H1 (cell line): Measurements from ENCODE around the gene ASZ1. TPM values are rescaled to one million over a fixed set of nuclear protein-coding genes. Genes with fewer than 3 reads are reported as not detected.

ENCODE experiments used
- BACH1 ChIP-seq: IDR thresholded peaks from 2 replicates; pipeline ENCODE4 v1.6.1; 2012; ENCODE audit warnings: low read length, improper control_type of control experiment
- CTCF ChIP-seq, 3 experiments: IDR thresholded peaks; 1 replicate in 2 of 3; 2 replicates in 1 of 3; pipeline versions ENCODE4 v1.5.1 to v1.6.1; 2011; ENCODE audit warnings: low read length in 3 of 3, mild to moderate bottlenecking in 3 of 3, inconsistent platforms in 2 of 3, low read depth in 1 of 3, moderate library complexity in 1 of 3; ENCODE audit not compliant: insufficient read depth in 1 of 3; ENCODE audit errors: control extremely low read depth in 1 of 3
- KDM4A ChIP-seq: IDR thresholded peaks from one replicate; pipeline ENCODE4 v1.7.1; 2012; ENCODE audit warnings: low read depth, mild to moderate bottlenecking, moderate library complexity, low read length, inconsistent platforms; ENCODE audit not compliant: severe bottlenecking
- KDM5A ChIP-seq: fragments of 200-600 bp; IDR thresholded peaks from 2 replicates; pipeline ENCODE4 v1.7.1; 2012; ENCODE audit warnings: mild to moderate bottlenecking, low read length, inconsistent platforms, mixed read lengths
- SAP30 ChIP-seq: fragments of 300-600 bp; sonication (generic); IDR thresholded peaks from 2 replicates; pipeline ENCODE4 v1.7.1; 2012; ENCODE audit warnings: low read length, moderate library complexity, mild to moderate bottlenecking, inconsistent platforms; ENCODE audit not compliant: insufficient read depth, insufficient replicate concordance
- SP2 ChIP-seq: IDR thresholded peaks from 2 replicates; pipeline ENCODE4 v1.6.1; 2012; ENCODE audit warnings: mild to moderate bottlenecking, low read length, inconsistent platforms
- TAF7 ChIP-seq: optimal IDR thresholded peaks from 2 replicates; pipeline ENCODE3; 2011; ENCODE audit warnings: low read depth, mild to moderate bottlenecking, inconsistent platforms, low read length, moderate library complexity, borderline replicate concordance
- ZNF274 ChIP-seq: IDR thresholded peaks from 2 replicates; pipeline ENCODE4 v1.7.0; 2012; ENCODE audit warnings: low read length, borderline replicate concordance; ENCODE audit errors: extremely low read depth
- polyA plus RNA-seq, 7 experiments: library from polyadenylated mRNA; depleted of rRNA in 3 of 7; stranded (reverse) in 5 of 7; unstranded in 2 of 7; fragments of >200 nt in 5 of 7; fragments of 200-250 nt in 2 of 7; gene quantifications; 1 replicate in 5 of 7; 2 replicates in 1 of 7; 4 replicates in 1 of 7; pipeline versions ENCODE4 v1.2.1 to v1.2.3, GENCODE V29; 2011 to 2013; ENCODE audit warnings: missing spikeins in 2 of 7, mixed read lengths in 2 of 7
- total RNA-seq: library from RNA; stranded (reverse); fragmentation: NEBNext Ultra II Directional; extraction: Animal tissue kit (Norgen Biotek cat#: 25700); gene quantifications from 2 replicates; pipeline ENCODE4 v1.2.1, GENCODE V29; 2021
- TF ChIP-seq, protein P1 (sequence below): fragments of 300-600 bp; sonication (generic); IDR thresholded peaks from 2 replicates; pipeline ENCODE4 v1.7.1; 2012; ENCODE audit warnings: low read length, moderate library complexity, mild to moderate bottlenecking, inconsistent platforms; ENCODE audit not compliant: insufficient replicate concordance

Gene ASZ1
- total and polyA plus RNA-seq, 2 of the 8 experiments (the other 6 are each of a cell fraction or from before 2014, with no cell fraction given), result not detected

GRCh38 chr7:117332031-117332430, 95.3 kb downstream of the ASZ1 start (continued):
- TF ChIP-seq, protein P1, sequence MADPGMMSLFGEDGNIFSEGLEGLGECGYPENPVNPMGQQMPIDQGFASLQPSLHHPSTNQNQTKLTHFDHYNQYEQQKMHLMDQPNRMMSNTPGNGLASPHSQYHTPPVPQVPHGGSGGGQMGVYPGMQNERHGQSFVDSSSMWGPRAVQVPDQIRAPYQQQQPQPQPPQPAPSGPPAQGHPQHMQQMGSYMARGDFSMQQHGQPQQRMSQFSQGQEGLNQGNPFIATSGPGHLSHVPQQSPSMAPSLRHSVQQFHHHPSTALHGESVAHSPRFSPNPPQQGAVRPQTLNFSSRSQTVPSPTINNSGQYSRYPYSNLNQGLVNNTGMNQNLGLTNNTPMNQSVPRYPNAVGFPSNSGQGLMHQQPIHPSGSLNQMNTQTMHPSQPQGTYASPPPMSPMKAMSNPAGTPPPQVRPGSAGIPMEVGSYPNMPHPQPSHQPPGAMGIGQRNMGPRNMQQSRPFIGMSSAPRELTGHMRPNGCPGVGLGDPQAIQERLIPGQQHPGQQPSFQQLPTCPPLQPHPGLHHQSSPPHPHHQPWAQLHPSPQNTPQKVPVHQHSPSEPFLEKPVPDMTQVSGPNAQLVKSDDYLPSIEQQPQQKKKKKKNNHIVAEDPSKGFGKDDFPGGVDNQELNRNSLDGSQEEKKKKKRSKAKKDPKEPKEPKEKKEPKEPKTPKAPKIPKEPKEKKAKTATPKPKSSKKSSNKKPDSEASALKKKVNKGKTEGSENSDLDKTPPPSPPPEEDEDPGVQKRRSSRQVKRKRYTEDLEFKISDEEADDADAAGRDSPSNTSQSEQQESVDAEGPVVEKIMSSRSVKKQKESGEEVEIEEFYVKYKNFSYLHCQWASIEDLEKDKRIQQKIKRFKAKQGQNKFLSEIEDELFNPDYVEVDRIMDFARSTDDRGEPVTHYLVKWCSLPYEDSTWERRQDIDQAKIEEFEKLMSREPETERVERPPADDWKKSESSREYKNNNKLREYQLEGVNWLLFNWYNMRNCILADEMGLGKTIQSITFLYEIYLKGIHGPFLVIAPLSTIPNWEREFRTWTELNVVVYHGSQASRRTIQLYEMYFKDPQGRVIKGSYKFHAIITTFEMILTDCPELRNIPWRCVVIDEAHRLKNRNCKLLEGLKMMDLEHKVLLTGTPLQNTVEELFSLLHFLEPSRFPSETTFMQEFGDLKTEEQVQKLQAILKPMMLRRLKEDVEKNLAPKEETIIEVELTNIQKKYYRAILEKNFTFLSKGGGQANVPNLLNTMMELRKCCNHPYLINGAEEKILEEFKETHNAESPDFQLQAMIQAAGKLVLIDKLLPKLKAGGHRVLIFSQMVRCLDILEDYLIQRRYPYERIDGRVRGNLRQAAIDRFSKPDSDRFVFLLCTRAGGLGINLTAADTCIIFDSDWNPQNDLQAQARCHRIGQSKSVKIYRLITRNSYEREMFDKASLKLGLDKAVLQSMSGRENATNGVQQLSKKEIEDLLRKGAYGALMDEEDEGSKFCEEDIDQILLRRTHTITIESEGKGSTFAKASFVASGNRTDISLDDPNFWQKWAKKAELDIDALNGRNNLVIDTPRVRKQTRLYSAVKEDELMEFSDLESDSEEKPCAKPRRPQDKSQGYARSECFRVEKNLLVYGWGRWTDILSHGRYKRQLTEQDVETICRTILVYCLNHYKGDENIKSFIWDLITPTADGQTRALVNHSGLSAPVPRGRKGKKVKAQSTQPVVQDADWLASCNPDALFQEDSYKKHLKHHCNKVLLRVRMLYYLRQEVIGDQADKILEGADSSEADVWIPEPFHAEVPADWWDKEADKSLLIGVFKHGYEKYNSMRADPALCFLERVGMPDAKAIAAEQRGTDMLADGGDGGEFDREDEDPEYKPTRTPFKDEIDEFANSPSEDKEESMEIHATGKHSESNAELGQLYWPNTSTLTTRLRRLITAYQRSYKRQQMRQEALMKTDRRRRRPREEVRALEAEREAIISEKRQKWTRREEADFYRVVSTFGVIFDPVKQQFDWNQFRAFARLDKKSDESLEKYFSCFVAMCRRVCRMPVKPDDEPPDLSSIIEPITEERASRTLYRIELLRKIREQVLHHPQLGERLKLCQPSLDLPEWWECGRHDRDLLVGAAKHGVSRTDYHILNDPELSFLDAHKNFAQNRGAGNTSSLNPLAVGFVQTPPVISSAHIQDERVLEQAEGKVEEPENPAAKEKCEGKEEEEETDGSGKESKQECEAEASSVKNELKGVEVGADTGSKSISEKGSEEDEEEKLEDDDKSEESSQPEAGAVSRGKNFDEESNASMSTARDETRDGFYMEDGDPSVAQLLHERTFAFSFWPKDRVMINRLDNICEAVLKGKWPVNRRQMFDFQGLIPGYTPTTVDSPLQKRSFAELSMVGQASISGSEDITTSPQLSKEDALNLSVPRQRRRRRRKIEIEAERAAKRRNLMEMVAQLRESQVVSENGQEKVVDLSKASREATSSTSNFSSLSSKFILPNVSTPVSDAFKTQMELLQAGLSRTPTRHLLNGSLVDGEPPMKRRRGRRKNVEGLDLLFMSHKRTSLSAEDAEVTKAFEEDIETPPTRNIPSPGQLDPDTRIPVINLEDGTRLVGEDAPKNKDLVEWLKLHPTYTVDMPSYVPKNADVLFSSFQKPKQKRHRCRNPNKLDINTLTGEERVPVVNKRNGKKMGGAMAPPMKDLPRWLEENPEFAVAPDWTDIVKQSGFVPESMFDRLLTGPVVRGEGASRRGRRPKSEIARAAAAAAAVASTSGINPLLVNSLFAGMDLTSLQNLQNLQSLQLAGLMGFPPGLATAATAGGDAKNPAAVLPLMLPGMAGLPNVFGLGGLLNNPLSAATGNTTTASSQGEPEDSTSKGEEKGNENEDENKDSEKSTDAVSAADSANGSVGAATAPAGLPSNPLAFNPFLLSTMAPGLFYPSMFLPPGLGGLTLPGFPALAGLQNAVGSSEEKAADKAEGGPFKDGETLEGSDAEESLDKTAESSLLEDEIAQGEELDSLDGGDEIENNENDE, result no peak
- TF ChIP-seq SAP30 (no peak), TAF7 (no peak), BACH1 (no peak), ZNF274 (no peak), CTCF (IDR thresholded peaks at IDR 0.05; ENCODE audit: control extremely low read depth in 1 of 3, insufficient read depth in 1 of 3, low read depth in 1 of 3, low read length in 3 of 3) (no peak), KDM5A (no peak), SP2 (no peak), KDM4A (no peak)
